Activated CD8-positive, alpha-beta T cell treated with anti-CD3 and anti-CD28 coated beads for 36 hours (primary cell): ENCODE data around the gene PDXP. TPM values are rescaled to one million over a fixed set of nuclear protein-coding genes. Genes with fewer than 3 reads are reported as not detected.

Source experiments
- ATAC-seq: fragments of 200-7000 bp; cut with Tn5 transposase; one replicate; pipeline ENCODE4 v1.10.0; 2021; ENCODE audit warnings: mild to moderate bottlenecking, moderate library complexity
- CTCF ChIA-PET: fragments of 350-600 bp; sonication (Branson Sonifier 250); formaldehyde crosslinking; loops from one replicate; lab custom pipeline; 2021; ENCODE audit warnings: antibody characterized with exemption; lab: Charles Lee
- POLR2A ChIA-PET: fragments of 350-600 bp; sonication (Branson Sonifier 250); formaldehyde crosslinking; loops from one replicate; lab custom pipeline; 2021; ENCODE audit warnings: antibody characterized with exemption; lab: Charles Lee
- DNase-seq: peaks from one replicate; pipeline ENCODE4 v3.0.0-alpha.2; 2020
- H3K27ac Mint-ChIP-seq: one replicate; pipeline ENCODE4 v1.8.0; 2021; ENCODE audit warnings: mild to moderate bottlenecking, mixed read lengths
- H3K27me3 Mint-ChIP-seq: one replicate; pipeline ENCODE4 v1.8.0; 2021; ENCODE audit warnings: mixed read lengths
- H3K36me3 Mint-ChIP-seq: one replicate; pipeline ENCODE4 v1.8.0; 2021; ENCODE audit warnings: low read depth, mixed read lengths
- H3K4me1 Mint-ChIP-seq: one replicate; pipeline ENCODE4 v1.8.0; 2021; ENCODE audit warnings: low read depth, mixed read lengths
- H3K4me3 Mint-ChIP-seq: one replicate; pipeline ENCODE4 v1.8.0; 2021; ENCODE audit warnings: mild to moderate bottlenecking, moderate library complexity, mixed read lengths
- H3K9me3 Mint-ChIP-seq: one replicate; pipeline ENCODE4 v1.8.0; 2021; ENCODE audit warnings: mixed read lengths
- intact Hi-C: fragments of 100-400 bp; cut with micrococcal nuclease; formaldehyde crosslinking; loops from one replicate; pipeline ENCODE4 v1.10.0; 2022
- total RNA-seq, 2 experiments: library from RNA; stranded (reverse); gene quantifications; one replicate each; pipeline ENCODE4 v1.2.3, GENCODE V29; 2021
- TF ChIP-seq, protein P1 (sequence below): fragments of 200-600 bp; IDR thresholded peaks from one replicate; pipeline ENCODE4 v1.8.0; 2022; ENCODE audit warnings: antibody characterized with exemption, mild to moderate bottlenecking

The PDXP gene
- total RNA-seq, 2 experiments from 2014 or later, result 51.3 to 51.5 TPM

- ChIA-PET POLR2A (interaction anchor here (0.7 to 5.0 kb wide), 4 partner anchors 9 to 67 kb away, joined by 3 to 28 read pairs (median 4); partner anchors contain the start of genes GGA1 and NOL12), CTCF (interaction anchor here (3.3 to 41.4 kb wide), 2 partner anchors 11 to 38 kb away, joined by 20 to 1770 read pairs; partner anchors contain the start of genes LGALS1, NOL12, PDXP and SH3BP1)
- TF ChIP-seq, protein P1, sequence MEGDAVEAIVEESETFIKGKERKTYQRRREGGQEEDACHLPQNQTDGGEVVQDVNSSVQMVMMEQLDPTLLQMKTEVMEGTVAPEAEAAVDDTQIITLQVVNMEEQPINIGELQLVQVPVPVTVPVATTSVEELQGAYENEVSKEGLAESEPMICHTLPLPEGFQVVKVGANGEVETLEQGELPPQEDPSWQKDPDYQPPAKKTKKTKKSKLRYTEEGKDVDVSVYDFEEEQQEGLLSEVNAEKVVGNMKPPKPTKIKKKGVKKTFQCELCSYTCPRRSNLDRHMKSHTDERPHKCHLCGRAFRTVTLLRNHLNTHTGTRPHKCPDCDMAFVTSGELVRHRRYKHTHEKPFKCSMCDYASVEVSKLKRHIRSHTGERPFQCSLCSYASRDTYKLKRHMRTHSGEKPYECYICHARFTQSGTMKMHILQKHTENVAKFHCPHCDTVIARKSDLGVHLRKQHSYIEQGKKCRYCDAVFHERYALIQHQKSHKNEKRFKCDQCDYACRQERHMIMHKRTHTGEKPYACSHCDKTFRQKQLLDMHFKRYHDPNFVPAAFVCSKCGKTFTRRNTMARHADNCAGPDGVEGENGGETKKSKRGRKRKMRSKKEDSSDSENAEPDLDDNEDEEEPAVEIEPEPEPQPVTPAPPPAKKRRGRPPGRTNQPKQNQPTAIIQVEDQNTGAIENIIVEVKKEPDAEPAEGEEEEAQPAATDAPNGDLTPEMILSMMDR, result no peak
- Mint-ChIP-seq H3K36me3 (peaks cover 7% of the 10 kb centered on the region), H3K27ac (no peak overlapping the region), H3K27me3 (no peaks in the 10 kb centered on the region), H3K4me1 (peaks cover 2% of the 10 kb centered on the region), H3K9me3 (no peaks in the 10 kb centered on the region), H3K4me3 (no peak overlapping the region)
- ATAC-seq, result no peak
- no peak for DNase-seq
- intact Hi-C loops, result no loop called here
Measured at GRCh38 chr22:37618674-37619073, 39.8 kb upstream of the PDXP start.

DNA sequence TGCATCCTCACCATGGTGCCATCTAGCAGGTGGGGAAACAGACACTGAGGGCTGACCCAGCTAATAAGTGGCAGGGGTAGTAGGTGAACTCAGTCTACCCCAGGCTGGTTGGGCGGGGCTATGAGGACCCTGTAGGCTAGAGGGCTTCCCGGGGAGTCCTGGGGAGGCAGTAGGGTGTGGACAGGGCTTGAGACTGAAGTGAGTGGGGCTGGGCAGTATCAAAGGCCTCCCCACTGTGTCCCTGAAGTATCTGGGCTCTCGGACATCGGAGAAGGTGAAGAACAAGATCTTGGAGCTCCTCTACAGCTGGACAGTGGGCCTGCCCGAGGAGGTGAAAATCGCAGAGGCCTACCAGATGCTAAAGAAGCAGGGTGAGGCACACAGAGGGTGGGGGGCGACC is 38.5 kb upstream of the PDXP start:
- no peak for ATAC-seq
- Mint-ChIP-seq H3K4me3 (no peak overlapping the region), H3K27me3 (no peaks in the 10 kb centered on the region), H3K4me1 (peaks cover 15% of the 10 kb centered on the region), H3K36me3 (peaks cover 9% of the 10 kb centered on the region), H3K9me3 (no peaks in the 10 kb centered on the region), H3K27ac (no peak overlapping the region)
- DNase-seq, result no peak
- intact Hi-C loops, result no loop called here
- TF ChIP-seq, protein P1, result no peak
- ChIA-PET CTCF (interaction anchor here (41.4 kb wide), 1 partner anchor 36 kb away, joined by 1770 read pairs; the partner anchor contains the start of genes LGALS1, NOL12, PDXP and SH3BP1), POLR2A (interaction anchor here (0.7 to 5.0 kb wide), 5 partner anchors 10 to 38 kb away, joined by 3 to 28 read pairs (median 4); partner anchors contain the start of gene GGA1)

DNA sequence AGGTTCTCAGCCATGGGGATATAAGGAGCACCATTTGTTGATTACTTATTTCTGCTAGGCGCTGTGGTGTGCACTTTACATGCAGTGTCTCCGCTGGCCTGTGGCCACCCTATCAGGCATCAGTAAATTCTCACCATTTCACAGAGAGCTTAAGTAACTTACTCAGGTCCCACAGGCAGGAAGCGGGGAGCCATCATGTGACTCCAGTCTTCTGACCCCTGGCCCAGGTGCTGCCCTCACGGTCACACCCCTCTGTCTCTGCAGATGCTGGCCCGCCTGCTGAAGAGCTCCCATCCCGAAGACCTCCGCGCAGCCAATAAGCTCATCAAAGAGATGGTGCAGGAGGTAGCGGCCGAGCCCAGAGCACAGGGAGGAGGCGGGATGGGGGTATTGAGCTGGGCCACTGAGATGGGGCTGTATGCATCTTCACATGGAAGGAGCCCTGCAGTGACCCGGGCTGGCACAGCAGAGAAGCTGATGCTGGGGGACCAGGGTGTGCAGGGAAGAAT is 37.1 kb upstream of the PDXP start:
- TF ChIP-seq, protein P1, result no peak
- Mint-ChIP-seq H3K27ac (no peak overlapping the region), H3K9me3 (no peaks in the 10 kb centered on the region), H3K4me1 (peaks cover 29% of the 10 kb centered on the region), H3K27me3 (no peaks in the 10 kb centered on the region), H3K36me3 (peaks cover 20% of the 10 kb centered on the region), H3K4me3 (no peak overlapping the region)
- ATAC-seq (no peak), DNase-seq (no peak)
- ChIA-PET POLR2A (interaction anchor here (2.4 to 5.0 kb wide), 3 partner anchors 8 to 12 kb away, joined by 9 to 28 read pairs (median 9); partner anchors contain the start of gene GGA1), CTCF (interaction anchor here (41.4 kb wide), 1 partner anchor 35 kb away, joined by 1770 read pairs; the partner anchor contains the start of genes LGALS1, NOL12, PDXP and SH3BP1)
- intact Hi-C loops, result no loop called here

DNA sequence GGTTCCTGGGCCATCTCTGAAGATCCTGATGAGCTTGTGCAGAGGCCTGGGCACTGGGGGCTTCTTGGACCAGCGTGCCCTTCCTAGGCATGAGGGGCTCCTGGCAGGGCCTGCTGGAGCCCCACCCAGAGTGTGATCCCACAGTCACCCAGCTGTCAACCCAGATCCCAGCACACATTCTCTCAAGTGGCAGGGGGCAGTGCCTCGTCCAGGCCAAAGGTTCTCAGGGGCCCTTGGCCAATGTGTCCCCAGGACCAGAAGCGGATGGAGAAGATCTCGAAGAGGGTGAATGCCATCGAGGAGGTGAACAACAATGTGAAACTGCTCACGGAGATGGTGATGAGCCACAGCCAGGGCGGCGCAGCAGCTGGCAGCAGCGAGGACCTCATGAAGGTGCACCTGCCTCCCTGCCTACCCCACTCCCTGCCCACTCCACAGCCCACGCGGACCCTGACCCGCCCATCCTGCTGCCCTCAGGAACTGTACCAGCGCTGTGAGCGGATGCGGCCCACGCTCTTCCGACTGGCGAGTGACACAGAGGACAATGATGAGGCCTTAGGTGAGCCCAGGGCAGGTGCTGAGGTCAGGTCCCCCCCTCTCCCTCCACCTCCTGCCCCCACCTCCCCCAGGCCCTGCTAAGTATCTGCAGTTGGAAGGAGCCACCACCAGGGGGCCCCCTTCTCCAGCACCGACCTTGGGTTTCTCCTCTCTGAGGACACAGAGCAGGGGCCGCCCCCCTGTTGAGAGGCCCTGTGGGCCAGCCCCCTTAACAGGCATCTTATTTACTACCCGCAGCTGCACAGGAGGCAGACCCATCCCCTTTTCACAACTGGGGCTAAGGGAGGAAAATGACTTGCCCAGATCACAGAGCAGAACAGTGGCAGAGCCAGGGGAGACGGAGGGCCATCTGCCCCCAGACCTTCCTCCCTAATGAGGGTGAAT is 35.2 kb upstream of the PDXP start:
- H3K36me3 Mint-ChIP-seq, result peaks cover 25% of the 10 kb centered on the region

More for the DNA sequence above, 35.2 kb upstream of the PDXP start:
- H3K27me3 Mint-ChIP-seq, result no peaks in the 10 kb centered on the region
- no peaks in the 10 kb centered on the region for H3K9me3 Mint-ChIP-seq
- no peak overlapping the region for H3K4me3 Mint-ChIP-seq
- H3K4me1 Mint-ChIP-seq, result peaks cover 48% of the 10 kb centered on the region
- TF ChIP-seq, protein P1, result peak; percentile 81
- intact Hi-C loops, result no loop called here
- POLR2A ChIA-PET, result interaction anchor here (0.7 to 2.8 kb wide), 5 partner anchors 10 to 18 kb away, joined by 3 to 11 read pairs (median 9); no protein-coding TSS in a partner anchor
- ATAC-seq (peak; percentile 84), DNase-seq (peak; percentile 90)
- H3K27ac Mint-ChIP-seq, result peak overlapping the region; percentile 90
- CTCF ChIA-PET, result interaction anchor here (0.6 to 68.1 kb wide), 4 partner anchors 2 to 344 kb away, joined by 3 to 1770 read pairs (median 886); partner anchors contain the start of genes GGA1, LGALS1, NOL12 and PDXP
